ENCODE measurements around the gene PTH2. TPM values are rescaled to one million over a fixed set of nuclear protein-coding genes. Genes with fewer than 3 reads are reported as not detected.
"Not testable (repeated sequence)": the region's sequence is repeated elsewhere in the genome, so short reads cannot be mapped to it uniquely, and the experiment has no call there.

PTH2 gene
- total RNA-seq, 1 donor from 2014 or later: not detected

GRCh38 chr19:49382639-49383038 lies 40.6 kb downstream of the PTH2 start:
- DNase-seq (ENCODE audit: low spot score): no peak

GRCh38 chr19:49380391-49380790 lies 42.9 kb downstream of the PTH2 start:
- no peak for DNase-seq (ENCODE audit: low spot score)

- DNase-seq (ENCODE audit: low spot score): no peak
Observed at GRCh38 chr19:49378512-49378911, 44.7 kb downstream of the PTH2 start.

GRCh38 chr19:49374665-49375434 lies 48.4 kb downstream of the PTH2 start:
- DNase-seq (ENCODE audit: low spot score): no peak

- DNase-seq (ENCODE audit: low spot score): not testable (repeated sequence)
Observed at GRCh38 chr19:49373174-49373573, 50.1 kb downstream of the PTH2 start.

Other genes with a start within 250 kb of the PTH2 start
- 2.2 TPM for gene SLC6A16, start 98.2 kb downstream of the PTH2 start, total RNA-seq
- 11.0 TPM for gene CD37, start 88.0 kb downstream of the PTH2 start, total RNA-seq
- gene TEAD2, start 61.0 kb downstream of the PTH2 start, total RNA-seq: 22.9 TPM
- 0.62 TPM for gene DKKL1, start 59.6 kb downstream of the PTH2 start, total RNA-seq
- gene KASH5, start 35.2 kb downstream of the PTH2 start, total RNA-seq: not detected
- gene GFY, start 1.9 kb upstream of the PTH2 start, total RNA-seq: not detected
- 0.55 TPM for gene SLC17A7, start 18.1 kb upstream of the PTH2 start, total RNA-seq
- 47.4 TPM for gene PIH1D1, start 28.4 kb upstream of the PTH2 start, total RNA-seq
- 24.0 TPM for gene ALDH16A1, start 29.8 kb upstream of the PTH2 start, total RNA-seq
- gene FLT3LG, start 50.8 kb upstream of the PTH2 start, total RNA-seq: 12.7 TPM
- gene RPL13A, start 64.2 kb upstream of the PTH2 start, total RNA-seq: 3,508 TPM
- gene RPS11, start 73.0 kb upstream of the PTH2 start, total RNA-seq: 1,912 TPM
- gene FCGRT, start 89.2 kb upstream of the PTH2 start, total RNA-seq: 106 TPM
- 18.6 TPM for gene RCN3, start 104.6 kb upstream of the PTH2 start, total RNA-seq
- gene NOSIP, start 157.1 kb upstream of the PTH2 start, total RNA-seq: 35.6 TPM
- 13.2 TPM for gene PRRG2, start 157.9 kb upstream of the PTH2 start, total RNA-seq
- 40.6 TPM for gene PRR12, start 167.7 kb upstream of the PTH2 start, total RNA-seq
- gene RRAS, start 216.7 kb upstream of the PTH2 start, total RNA-seq: 59.1 TPM
- gene SCAF1, start 218.8 kb upstream of the PTH2 start, total RNA-seq: 55.7 TPM
- 108 TPM for gene IRF3, start 242.4 kb upstream of the PTH2 start, total RNA-seq
- gene BCL2L12, start 242.5 kb upstream of the PTH2 start, total RNA-seq: 12.6 TPM